IPS-11a (cell line): ENCODE measurements around the gene SNRNP70.
"Not testable (repeated sequence)": the region's sequence is repeated elsewhere in the genome, so short reads cannot be mapped to it uniquely, and the experiment has no call there.

Experiments used
- H3K4me3 ChIP-seq: one replicate; pipeline ENCODE4 v1.5.1; 2013; ENCODE audit warnings: low read depth, low read length, control low read depth

The SNRNP70 gene

DNA sequence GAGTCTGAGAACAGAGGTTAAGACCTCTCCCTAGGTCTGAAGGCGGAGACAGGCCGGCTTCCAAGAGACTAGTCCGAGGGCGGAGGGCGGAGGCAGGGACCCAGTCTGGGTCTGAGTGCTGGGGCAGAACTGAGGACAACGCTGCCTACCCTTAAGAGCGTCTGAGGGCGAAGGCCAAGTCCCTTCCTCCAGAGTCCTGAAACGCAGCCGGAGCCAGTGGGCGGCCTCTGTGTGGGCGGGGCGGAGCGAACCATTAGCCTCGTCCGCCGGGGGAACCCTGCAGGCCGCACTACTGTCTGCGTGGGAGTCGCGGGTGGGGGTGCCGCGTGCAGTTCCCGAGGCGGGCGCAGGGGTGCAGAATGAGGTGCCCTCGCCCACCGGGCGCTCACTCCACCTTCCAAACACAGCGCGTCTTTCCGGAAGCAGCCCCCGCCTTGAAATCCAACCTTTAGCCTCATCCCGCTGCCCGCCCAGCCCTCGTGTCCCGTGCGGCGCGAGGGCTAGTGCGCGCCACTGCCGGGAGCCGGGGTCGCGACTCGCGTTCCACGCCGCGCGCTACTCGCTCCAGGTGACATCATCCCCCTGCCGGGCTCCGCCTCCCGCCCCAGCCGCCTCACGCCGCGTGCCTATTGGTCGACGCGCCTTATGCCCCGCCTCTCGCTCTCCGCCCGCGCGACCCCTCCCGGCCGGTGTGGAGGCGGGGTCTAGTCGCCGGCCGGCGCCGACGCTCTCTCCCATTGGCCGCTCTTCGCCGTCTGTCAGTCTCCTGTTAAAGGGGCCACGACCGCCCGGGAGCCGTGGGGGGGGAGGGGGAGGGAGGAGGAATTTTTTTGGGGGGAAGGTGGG lies 33.5 kb downstream of the SNRNP70 start, which contains the start of gene C19orf73:
TSS of gene C19orf73 (minus strand) at position 579 of the 846 bp plus-strand sequence. CDS start at position 458, 121 bp downstream.
- H3K4me3 ChIP-seq = peak within 1 kb of the TSS; percentile 72

DNA sequence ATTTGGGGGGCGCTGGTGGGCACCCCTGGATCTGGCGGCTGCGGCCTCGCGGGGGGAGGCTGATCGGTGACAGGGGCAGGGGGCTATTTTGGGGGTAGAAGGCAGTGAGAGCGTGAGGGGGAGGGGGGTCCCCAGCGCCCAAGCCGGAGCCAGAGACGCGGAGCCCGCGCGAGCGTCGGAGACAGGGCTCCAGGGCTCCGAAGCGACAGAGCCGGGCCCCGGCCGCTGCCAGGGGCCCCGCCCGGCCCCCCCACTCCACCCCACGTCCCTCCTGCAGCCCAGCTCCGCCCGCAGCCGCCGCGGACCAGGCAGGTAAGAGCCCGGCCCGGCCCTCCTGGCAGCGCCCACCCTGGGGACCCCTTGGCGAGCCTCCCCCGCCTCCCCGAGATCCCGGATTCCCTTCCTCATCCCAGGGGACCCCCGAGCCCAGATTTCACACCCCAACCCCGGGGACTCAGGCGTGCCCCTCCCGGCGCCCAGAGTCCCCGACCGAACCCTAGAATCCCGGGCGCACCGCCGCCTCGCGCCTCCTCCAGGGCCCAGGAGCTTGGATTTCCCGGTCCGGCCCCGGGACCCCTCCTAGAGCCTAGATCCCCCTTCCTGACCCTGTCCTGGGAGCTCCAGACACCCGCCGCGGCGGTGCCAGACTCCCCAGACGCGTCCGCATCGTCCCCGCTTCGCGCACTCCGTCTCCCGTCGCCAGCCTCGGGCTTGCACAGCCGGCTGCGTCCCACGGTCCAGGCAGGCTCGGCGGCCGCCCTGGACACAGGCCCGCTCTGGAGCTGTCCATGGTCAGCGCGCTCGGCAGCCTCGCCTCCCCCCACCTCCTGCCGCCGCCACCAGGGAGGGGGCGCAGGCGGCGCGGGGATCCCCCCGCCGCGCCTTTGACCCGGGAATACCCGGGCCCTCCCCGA lies 34.4 kb downstream of the SNRNP70 start, which contains the start of gene PPFIA3:
TSS of gene PPFIA3 (plus strand) at position 134 of the 914 bp plus-strand sequence. CDS start 8,330 bp downstream, outside the sequence.
- H3K4me3 ChIP-seq = peak within 1 kb of the TSS; percentile 72

DNA sequence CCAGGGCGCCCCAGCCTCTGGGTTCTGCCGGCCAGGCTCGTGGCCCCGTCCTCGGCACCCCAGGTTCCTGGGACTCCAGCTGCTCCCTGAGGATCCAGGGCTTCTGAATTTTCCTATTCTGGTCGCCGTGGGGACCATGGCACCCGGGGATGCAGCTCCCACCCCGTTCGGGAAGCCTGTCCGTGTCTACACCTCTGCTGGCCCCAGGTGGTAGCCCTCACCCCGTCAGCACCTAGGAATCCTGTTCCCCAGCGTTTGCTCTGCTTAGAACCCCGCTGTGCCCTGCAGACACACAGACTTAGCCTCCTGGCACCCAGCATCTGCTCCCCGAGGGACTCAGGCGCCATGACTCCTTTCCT lies 35.1 kb downstream of the SNRNP70 start:
- H3K4me3 ChIP-seq = no peak overlapping the region

DNA sequence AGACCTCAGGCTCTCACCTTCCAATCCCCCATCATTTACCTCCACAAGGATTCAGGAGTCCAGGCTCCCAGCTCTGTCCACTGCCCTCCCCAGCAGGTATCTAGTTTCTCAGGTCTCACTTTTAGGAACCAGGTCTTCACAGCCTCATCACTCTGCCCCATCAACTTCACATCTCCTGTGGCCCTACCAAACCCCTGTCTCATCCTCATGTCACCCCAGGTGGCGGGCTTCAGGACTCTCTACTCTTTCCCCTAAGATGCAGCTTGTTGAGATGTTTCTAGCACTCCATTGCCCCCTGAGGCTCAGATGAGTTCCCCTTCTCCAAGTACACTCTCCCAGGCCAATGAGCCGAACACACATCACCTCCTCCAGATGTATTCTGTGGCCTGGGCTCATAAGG lies 35.6 kb downstream of the SNRNP70 start:
- H3K4me3 ChIP-seq = no peak overlapping the region

DNA sequence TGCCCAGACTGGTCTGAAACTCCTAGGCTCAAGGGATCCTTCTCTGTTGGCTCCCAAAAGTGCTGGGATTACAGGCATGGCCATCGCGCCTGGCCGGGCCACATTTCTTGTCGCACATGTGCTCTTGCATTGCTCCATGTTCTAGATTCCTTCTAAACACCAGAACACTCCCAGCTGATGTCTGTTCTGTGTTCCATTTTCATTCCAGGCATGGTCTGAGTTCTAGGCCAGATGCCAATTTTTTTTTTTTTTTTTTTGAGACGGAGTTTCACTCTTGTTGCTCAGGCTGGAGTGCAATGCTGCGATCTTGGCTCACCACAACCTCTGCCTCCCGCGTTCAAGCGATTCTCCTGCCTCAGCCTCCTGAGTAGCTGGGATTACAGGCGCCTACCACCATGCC lies 36.6 kb downstream of the SNRNP70 start:
- not testable (repeated sequence) for H3K4me3 ChIP-seq

DNA sequence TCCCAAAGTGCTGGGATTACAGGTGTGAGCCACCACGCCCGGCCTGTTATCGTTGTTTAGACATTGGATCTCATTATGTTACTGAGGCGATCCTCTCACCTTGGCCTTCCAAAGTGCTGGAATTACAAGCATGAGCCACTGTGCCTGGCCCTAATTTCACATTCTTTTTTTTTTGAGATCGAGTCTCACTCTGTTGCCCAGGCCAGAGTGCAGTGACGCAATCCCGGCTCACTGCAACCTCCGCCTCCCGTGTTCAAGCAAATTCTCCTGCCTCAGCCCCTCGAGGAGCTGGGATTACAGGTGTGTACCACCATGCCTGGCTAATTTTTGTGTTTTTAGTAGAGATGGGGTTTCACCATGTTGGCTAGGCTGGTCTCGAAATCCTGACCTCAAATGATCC lies 38.0 kb downstream of the SNRNP70 start:
- H3K4me3 ChIP-seq = not testable (repeated sequence)

DNA sequence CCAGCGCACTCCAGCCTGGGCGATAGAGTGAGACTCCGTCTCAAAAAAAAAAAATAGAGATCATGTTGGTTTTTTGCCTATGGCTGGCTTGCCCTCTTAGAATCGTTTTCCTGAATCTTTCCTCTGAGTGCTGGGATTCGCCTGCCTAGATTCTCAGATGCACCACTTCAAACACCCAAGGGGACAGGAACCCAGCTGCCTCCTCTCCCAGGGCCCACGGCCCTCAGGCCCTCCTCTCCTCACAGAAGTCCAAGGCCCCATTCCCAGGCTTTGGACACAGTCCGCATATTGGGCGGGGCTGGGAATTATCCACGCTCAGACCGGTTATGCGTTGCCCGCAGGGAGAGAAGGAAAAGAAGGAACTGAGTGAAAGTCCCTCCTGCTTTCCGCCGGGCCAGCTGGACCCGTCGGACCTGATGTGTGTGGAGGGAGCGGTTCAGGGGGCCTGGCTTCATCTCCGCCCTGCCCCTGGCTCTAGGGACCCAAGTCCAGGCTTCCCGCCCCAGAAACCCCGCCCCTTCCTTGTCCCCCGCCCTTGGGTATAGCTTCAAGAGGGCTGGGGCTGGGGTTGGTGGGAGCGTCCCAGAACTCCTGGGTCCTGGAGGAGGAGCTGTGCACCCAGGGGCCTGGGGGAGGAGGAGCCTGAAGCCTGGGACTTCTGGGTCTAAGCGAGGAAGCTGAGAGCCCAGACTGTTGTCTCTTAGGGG lies 39.9 kb downstream of the SNRNP70 start:
- H3K4me3 ChIP-seq = no peak overlapping the region

GRCh38 chr19:49126575-49126974 lies 41.3 kb downstream of the SNRNP70 start:
- H3K4me3 ChIP-seq = no peak overlapping the region

DNA sequence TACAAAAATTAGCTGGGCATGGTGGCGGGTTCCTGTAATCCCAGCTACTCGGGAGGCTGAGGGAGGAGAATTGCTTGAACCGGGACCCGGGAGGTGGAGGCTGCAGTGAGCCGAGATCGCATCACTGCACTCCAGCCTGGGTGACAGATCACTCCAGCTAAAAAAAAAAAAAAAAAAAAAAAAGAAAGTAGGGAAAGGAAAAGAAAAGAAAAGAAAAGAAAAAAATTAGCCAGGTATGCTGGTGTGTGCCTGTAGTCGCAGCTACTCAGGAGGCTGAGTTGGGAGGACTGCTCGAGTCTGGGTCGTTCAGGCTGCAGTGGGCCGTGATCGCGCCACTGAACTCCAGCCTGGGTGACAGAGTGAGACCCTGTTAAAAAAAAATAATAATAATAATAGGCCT lies 42.0 kb downstream of the SNRNP70 start:
- H3K4me3 ChIP-seq = not testable (repeated sequence)

DNA sequence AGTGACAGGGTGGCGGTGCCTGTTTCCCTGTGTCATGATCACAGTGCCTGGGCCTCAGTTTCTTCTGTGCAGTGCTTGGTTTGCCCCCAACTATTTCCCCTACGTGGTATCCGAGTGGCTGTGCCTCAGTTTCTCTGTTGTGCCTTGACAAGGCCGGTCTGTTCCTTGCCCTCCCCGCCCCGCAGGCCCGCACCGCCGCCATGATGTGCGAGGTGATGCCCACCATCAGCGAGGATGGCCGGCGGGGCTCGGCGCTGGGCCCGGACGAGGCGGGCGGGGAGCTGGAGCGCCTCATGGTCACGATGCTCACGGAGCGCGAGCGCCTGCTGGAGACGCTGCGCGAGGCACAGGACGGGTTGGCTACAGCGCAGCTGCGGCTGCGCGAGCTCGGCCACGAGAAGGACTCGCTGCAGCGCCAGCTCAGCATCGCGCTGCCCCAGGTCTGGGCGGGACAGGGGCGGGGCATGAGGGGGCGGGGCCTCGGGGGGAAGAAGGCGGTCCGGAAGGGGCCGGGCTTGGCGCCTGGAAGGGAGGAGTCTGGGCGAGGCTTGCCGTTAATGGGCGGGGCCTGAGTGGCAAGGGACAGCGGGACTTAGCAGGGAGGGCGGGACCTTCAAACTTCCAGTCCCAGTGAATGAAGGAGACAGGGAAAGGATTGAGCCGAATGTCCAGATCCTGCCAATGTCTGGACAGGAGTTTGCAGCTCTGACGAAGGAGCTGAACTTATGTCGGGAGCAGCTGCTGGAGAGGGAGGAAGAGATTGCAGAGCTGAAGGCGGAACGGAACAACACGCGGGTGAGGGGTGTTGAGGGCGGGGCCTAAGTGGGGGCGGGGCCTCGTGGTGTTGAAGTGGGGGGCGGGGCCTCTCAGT lies 42.7 kb downstream of the SNRNP70 start:
- peak overlapping the region; percentile 35 for H3K4me3 ChIP-seq

DNA sequence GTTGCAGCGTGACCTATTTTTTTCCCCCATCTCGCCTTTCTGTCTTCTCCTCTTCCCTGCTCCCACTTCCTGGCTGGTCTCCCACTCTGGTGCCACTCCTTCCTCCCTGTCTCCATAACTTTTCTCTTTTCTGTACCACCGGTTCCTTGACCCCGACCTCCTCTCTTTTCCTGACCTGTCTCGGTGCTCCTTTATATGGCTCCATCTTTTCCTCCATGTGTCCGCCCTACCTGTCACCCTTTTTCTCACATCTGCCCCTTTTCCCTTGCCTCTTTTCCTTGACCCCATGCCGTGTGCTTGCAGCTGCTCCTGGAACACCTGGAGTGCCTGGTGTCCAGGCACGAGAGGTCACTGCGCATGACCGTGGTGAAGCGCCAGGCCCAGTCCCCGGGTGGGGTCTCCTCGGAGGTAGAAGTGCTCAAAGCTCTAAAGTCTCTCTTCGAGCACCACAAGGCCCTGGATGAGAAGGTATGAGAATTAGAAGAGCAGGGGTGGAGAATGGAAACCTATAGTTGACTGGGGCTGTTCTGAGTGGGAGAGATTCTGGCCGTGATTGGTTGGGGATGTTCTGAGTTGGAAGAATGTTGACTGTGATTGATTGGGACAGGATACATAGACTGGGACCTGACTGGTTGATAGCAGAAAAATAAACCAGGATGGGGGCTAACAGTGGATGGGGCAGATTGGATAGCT lies 43.4 kb downstream of the SNRNP70 start:
- H3K4me3 ChIP-seq = peak overlapping the region; percentile 35

DNA sequence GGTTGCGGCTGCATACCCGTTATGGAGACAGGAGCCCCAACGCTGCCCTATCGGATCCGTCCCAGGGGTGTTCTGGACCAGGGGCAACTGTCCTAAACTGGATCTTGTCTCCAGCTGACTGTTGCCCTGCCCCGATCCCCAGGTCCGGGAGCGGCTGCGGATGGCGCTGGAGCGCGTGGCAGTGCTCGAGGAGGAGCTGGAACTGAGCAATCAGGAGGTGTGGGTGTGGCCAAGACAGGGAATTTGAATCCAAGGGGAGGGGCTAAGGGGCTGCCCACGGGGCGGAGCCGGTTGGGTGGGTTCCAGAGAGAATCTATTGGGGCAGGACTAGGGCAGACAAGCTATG lies 44.0 kb downstream of the SNRNP70 start:
- H3K4me3 ChIP-seq = no peak overlapping the region

DNA sequence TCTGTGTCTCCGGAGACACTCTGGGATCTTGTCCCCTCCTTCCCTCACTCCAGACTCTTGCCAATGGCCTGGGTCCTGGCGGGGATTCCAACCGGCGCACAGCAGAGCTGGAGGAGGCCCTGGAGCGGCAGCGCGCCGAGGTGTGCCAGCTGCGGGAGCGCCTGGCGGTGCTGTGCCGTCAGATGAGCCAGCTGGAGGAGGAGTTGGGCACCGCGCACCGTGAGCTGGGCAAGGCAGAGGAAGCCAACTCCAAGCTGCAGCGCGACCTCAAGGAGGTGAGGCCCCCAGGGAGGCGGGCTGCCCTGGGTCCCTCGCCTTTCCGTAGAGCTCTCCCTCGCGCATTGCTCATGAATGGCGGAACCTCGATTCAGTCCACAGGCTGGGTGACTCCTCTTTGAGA lies 45.1 kb downstream of the SNRNP70 start:
- H3K4me3 ChIP-seq = no peak overlapping the region

GRCh38 chr19:49132974-49133609 lies 47.8 kb downstream of the SNRNP70 start:
- H3K4me3 ChIP-seq = no peak overlapping the region

- H3K4me3 ChIP-seq = no peak overlapping the region
Observed at GRCh38 chr19:49133621-49134454, 48.6 kb downstream of the SNRNP70 start.

DNA sequence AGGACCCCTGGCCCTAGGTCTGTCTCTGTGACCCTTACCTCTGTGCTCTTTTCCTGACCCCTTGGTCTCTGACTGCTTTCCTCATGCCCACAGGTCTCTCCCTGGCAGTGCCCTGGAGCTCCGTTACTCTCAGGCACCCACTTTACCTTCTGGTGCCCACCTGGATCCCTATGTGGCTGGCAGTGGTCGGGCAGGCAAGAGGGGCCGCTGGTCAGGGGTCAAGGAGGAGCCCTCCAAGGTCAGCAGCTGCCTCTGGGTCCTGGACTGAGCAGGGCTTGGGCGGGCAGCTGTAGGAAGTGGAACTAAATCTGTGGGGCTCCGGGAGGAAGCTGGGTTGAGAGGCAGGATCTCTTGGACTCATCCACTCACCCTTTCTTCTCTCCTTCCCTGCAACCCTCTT lies 50.4 kb downstream of the SNRNP70 start:
- no peak overlapping the region for H3K4me3 ChIP-seq

- H3K4me3 ChIP-seq = no peak overlapping the region
Observed at GRCh38 chr19:49136771-49137171, 51.5 kb downstream of the SNRNP70 start.

- H3K4me3 ChIP-seq = no peak overlapping the region
Observed at GRCh38 chr19:49140951-49141350, 55.7 kb downstream of the SNRNP70 start.
